HG03095 (cell line): ENCODE measurements around the gene COQ8A.
"Not testable (repeated sequence)": the region's sequence is repeated elsewhere in the genome, so short reads cannot be mapped to it uniquely, and the experiment has no call there.

ENCODE experiments used
- ATAC-seq: cut with Tn5 transposase; IDR thresholded peaks from one replicate; pipeline ENCODE4 v1.9.1; 2021; ENCODE audit warnings: moderate library complexity; ENCODE audit not compliant: unreplicated experiment

Gene COQ8A

DNA sequence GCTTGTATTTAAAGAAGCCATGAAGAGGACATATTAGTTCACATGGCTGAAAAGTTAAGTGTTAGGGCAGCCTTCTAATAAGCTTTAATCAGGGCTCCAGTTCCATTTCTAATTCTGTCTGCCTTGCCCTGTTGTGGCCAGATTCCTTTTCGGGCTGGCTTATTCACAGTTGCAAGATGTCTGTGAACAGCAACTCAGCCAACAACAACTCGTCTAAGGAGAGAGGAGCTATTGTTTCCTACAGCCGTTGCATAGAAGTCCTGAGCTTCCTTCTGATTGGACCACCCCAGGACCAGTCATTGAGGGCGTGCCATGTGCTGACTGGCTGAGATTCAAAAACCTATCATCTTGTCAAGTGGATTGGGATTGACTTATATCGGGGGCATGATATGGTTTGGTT is 18.6 kb upstream of the COQ8A start:
- no peak for ATAC-seq

DNA sequence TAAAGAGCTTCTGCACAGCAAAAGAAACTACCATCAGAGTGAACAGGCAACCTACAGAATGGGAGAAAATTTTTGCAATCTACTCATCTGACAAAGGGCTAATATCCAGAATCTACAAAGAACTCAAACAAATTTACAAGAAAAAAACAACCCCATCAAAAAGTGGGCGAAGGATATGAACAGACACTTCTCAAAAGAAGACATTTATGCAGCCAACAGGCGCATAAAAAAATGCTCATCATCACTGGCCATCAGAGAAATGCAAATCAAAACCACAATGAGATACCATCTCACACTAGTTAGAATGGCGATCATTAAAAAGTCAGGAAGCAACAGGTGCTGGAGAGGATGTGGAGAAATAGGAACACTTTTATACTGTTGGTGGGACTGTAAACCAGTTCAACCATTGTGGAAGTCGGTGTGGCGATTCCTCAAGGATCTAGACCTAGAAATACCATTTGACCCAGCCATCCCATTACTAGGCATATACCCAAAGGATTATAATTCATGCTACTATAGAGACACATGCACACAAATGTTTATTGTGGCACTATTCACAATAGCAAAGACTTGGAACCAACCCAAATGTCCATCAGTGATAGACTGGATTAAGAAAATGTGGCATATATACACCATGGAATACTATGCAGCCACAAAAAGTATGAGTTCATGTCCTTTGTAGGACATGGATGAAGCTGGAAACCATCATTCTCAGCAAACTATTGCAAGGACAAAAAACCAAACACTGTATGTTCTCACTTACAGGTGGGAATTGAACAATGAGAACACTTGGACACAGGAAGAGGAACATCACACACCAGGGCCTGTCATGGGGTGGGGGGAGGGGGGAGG is 10.6 kb upstream of the COQ8A start:
- not testable (repeated sequence) for ATAC-seq

DNA sequence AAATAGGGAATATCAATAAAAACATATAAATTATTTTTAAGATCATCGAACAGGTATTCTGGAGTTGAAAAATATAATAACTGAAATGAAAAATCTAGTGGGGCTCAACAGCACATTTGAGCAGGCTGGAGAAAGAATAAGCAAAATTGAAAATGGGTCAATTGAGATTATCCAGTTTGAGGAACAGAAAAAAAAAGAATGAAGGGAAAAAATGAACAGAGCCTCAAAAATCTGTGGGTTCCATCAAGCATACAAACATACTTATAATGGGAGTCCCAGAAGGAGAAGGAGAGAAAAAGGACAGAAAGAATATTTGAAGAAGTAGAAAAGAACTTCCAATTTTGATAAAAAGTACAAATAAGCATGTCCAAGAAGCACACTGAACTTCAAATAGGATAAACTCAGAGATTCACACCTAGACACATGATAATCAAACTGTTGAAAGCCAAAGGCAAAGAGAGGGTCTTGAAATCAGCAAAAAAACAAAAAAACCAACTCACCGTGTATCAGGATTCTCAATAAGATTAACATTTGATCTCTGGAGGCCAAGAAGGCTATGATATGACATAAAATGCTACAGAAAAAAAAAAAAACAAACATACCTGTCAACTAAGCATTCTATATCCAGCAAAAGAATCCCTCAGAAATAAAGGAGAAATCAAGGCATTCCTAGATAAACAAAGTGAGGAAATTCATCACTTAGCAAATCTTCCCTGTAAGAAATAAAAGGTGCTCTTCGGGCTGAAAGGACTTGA is 5.4 kb upstream of the COQ8A start:
- ATAC-seq, result no peak

DNA sequence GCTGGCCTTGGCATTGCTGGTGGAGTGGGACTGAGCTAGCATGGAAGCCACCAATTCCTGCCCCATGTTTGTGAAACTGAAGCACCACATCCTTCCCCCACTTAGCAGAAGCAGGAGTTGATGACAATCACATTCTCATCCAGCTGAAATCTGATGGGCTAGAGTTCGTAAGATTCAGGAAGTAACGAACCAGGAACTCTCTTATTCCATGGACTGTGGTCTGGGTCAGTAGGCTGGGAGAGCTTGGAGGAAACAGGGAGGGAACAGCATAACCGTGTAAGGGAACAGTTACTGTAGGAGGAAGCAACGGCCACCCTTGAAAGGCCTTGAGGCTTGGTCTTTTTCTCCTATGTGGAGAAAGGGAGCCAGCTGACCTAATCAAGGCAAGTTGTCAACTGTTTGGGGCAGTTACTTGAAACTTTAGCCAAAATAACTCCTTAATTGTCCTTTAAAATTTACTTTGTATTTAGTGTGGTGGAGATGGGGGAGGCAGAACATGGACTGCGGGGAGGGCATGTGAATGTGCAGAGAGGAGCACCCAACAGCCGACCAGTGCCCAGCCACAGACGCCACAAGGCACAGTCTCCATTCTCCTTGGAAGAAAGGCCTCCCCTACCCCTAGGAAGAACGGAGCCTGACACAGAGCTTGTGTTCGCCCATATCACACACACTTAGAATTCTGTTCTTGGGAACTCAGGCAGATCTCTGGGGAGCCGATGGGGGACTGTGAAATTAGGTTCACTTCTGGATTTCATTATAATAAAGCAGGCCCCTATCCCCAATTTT is 2.0 kb upstream of the COQ8A start:
- no peak for ATAC-seq

DNA sequence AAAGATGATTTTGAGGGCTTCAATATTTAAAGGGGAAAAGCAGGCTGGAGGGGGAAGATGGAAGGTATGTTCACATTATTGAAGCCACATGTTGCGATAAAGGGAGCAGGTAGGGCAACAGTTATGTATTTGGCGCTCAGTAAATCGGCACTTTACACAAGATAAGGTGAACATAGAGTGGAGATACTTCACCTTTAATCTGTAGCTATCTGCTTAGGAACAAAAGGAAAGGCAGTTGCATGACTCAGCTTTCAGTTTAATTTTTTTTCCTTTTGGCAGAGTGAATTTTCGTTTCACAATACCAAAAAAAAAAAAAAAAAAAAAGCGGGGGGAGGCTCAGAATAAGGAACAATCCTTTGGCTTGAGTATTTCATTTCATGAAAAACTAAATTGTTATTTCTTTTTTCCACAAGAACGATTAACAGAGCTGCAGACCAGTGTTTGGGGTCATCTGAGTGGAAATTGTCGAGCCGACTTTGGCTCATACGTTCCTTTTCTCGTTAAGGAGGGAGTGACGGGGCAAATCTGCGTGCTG is 1.1 kb upstream of the COQ8A start:
- no peak for ATAC-seq

DNA sequence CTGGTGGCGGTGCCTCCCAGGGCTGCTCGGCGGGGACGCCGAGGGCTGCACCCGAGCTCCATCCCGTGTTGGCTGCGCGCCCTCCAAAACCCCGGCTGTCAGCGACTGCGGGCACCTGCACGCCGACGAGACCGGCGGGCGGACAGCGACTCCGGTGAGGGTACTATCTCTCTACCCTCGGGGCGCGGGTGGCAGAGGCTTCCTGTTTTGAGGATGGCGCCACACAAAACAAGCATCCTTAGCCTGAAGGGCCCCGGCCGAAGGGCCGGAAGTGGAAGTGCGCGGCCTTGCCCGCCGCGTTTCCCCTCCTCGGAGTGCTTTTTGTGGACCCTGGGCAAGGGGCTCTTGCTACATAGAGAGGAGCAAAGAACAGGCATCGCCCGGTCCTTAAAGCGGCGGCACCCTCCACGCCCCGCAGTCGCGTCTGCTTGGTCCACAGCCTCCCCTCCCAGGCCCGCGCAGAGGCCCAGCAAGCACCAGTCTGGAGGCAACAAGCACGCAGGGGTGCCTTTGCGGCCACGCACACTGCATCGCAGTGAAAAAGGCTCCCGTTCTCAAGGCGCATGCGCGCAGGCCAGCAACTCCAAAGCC is 561 bp upstream of the COQ8A start:
- peak; percentile 28 for ATAC-seq

DNA sequence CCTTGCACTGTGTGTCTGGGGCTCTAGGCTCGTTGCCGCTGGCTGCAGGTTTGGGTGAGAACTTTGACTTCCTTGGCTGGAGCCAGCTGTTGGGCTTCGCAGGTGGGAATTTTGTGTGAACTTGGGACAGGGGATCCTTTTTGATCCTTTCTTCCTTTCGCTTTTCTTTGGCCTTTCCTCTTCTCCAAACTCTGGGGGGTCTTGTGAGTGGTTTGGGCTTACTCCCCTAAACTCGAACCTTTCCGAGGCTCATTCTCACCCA is 643 bp downstream of the COQ8A start:
- ATAC-seq, result no peak

DNA sequence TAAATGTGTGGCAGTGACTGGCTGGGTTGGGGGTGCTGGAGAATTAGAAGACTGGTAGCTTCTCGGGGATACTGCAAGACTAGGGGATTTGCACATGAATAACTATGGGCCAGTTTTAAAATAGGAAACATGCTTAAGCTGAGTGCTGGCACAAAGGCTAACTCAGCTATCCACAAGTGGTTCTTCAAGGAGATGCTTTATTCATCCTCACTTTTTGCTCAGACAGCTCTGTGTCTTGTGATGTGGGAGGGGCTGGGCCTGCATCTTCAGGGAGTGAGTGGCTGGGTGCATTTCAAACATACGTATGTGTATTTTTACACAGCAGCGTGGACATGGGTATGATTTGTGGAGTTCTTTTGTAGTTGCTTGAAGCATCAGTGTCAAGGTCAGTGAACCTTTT is 2.3 kb downstream of the COQ8A start:
- no peak for ATAC-seq

DNA sequence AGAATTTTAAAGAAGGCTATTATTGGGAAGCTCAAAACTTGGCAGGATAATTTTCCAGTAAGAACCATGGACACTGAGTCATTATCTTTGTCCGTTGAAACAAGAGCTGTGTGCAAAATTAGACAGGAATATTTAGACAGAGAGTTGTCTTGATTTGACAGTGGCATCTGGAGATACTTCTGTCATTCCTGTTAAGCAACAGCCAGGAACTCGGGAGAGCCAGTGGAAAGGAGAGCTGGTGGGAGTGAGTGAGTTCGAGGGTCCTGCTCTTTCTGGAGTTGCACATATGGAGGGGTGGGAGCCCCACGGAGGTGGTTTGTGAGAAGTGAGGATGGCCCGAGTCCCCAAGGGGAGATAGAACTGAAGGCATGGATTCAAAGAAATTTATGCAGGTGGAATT is 3.1 kb downstream of the COQ8A start:
- no peak for ATAC-seq

DNA sequence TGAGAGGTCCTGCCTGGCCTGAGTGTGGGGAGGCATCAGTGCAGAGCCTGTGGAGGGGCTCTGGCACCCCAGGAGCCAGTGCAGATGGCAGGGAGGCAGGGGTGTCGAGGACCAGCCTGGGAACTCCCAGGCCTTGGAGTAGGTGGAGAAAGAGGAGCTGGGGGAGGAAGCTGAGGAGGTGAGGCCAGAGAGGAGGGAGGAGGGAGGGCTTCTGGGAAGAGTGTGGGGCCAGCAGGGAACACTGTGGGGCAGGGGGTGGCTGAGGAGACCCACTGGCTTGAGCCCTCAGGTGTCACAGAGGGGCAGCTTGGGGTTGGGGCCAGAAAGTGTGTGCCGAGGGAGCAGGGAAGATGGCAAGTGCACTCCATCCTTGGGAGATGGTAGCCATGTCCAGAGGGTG is 3.8 kb downstream of the COQ8A start:
- ATAC-seq, result no peak

DNA sequence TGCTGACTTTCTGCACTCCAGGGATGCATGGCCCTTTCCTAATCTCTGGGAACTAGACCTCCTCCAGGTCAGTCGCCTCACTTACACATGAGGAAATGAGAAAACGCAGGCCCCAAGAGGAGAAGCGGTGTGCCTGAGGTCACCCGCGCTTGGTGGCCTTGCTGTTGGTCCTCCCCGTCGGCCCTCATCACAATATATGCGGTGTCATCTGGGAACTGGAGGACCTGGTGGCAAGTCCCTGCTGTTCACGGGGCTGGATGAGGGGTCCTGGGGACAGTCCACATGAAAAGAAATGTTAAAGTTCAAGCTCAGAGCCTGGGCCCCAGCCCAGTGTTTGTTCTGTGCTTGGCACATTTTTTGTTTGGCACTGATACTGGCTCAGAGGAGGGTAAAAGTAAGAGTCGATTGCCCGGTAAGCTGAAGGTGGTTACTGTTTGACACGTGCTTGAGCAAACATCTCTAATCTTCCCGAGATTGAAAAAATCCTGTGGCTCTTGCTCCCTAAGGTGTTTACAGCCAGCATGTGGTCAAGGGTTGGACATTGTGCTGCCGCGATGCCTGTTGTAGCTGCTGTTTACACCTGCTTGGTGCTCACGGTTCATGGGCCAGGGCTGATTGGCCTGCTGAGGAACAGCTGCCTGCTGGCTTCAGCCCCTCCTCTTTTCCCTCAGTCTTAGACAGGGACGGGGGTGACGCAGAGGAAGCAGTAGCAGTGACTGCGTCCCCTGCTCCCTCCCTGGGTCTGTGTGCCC is 5.2 kb downstream of the COQ8A start:
- ATAC-seq, result no peak

DNA sequence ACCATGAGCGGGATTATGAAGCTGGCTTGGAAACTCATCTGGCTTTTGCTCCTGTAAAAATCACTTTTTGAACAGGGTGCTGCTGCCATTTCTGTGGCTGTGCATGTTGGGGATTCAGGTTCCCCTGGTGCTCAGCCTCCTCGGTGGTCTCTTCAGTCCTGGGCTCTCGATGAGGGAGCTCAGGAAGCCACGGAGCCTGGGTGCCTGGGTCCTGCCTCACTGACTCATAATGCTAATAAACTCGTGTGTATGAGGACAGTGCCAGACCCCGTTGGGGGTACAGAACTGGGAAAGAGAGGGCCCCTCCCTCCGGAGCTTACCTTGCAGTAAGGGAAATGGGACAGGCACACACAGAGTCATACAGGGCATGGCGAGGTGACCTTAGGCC is 5.8 kb downstream of the COQ8A start:
- no peak for ATAC-seq

DNA sequence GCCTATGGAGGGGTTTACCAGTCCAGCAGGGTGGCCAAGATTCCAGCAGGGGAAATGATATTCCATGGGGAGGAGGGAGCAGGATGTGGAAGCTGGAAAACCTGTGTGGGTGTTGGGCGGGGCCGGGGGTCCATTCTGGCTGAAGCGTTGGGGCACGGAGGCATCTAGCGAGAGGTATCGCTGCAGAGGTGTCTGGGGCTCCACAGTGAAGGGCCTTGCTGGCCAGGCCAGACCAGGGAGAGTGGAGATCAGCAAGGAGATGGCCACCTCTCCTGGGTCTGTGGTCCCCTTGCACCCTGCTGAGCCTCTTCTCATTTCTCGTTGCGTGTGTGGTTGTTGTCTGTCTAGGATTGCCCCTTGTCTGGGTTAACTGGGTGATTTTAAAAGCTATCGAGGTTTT is 6.2 kb downstream of the COQ8A start:
- no peak for ATAC-seq

DNA sequence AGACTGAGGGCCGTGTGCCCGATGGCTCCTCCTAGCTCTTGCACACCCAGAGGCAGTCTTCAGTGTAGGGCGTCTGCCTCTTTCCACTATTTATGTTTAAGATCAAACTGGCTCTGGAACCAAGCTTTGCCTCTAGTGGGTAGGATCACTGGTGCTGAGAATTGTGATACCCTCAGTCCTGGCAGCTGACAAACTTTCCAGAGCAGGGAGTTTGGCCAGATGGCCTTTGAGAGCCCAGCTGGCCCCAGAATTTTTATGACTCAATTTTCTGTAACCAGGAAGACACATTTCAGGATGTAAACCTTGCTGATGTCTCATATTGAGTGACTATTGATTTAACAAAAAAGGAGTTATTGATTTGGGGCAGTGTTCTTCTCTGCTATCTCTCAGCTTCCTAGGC is 6.7 kb downstream of the COQ8A start:
- no peak for ATAC-seq

DNA sequence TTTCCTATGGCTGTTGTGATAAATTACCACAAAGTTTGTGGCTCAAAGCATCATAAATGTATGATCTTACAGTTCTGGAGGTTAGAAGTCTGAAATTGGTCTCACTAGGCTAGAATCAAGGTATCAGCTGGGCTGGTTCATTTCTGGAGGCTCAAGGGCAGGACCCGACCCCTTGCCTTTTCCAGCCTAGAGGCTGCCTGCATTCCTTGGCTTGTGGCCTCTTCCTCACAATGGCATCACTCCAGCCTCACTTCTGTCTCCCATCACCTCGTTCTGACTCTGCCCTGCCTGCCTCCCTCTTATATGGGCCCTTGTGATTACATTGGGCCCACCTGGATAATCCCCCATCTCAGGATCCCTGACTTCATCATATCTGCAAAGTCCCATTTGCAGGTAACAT is 8.0 kb downstream of the COQ8A start:
- ATAC-seq, result no peak

DNA sequence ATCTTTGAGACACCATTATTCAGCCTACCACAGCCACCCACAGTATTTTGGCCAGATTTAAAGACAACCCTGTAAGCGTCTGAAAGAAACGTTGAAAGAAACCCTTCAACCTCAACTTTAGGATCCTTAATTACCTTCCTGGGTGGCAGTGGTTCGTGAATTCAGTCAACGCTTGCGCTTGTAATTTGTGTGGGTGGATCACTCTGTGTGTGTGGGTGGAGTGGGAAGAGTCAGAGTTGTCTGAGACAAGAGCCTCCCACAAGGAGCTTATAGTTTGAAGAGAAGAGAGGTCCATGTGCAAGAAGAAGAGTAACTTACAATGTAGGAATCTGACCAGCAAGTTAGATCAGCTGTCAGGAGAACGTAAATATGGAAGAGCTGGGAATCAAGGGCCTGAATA is 8.4 kb downstream of the COQ8A start:
- ATAC-seq, result no peak

DNA sequence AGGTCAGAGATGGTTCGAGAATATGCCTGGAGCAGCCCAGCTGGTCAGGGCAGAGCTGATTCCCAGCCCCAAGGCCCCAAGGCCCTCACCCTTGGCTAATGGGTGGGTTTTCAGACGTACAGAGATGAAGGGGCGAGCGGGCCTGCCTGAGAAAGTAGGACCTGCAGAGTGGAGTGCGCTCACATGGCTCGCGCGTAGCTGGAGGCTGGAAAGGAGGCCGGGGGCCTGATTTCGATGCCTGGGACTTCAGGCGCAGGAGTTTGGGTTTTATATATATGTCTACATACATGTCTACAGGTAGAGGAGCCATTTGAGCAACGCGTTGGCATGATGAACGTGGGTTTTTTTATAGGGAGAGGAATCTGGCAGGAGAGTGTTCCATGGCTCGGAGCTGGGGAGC is 8.9 kb downstream of the COQ8A start:
- no peak for ATAC-seq

DNA sequence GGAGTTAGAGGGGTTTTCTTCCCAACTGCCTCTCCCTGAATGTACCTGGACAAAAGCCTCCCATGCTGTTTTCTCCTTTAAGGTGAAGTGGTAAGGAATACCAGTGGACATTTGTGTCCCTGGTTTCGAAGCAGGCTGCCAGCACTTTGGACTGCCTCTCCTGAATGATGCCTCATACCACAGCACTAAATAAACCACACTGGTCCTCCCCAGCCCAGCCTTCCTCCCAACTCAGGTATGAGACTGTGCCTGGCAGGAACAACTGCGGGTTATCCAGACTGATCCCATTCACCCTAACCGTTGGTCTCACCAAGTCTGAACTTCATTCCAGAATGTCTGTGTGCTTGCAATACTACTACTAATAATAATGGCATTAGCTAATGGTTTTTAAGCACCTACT is 9.3 kb downstream of the COQ8A start:
- ATAC-seq, result no peak

DNA sequence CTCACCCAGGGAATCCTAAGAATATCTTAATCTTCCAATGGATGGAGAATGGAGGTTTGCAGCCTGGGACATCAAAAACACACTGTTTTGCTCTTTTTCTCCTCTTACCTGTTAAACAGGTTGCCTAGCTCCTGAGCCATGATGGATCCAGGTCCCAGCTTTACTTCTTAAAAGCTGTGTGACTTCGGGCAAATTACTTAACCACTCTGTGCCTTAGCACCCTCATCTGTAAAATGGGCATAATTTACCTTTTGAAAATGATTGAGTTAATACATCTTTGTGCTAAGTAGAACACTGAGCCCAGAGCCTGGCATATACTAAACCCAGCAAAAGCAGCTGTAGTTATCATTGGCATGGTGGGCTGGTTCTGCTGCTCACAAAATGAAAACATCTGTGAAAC is 10.2 kb downstream of the COQ8A start:
- ATAC-seq, result no peak

DNA sequence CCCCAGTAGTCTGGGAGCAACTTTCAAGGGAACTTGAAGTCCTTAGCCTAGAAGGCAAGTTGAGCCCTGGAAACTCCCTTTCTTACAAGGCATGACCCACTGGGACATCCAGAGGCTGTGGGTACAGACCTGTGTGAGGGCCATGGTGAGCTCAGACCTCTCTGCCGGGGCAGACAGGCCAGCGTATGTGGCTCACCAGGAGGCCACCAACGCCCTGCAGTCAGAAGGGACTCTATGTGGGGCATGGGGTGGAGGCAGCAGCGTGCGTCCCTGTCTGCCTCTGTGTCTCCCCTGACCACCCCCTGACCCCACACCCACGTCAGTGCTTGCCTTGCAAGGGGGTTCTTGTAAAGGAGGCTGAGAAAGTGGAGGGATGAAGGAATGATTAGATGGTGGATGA is 10.8 kb downstream of the COQ8A start:
- ATAC-seq, result no peak
